ENCODE measurements around the gene SLC7A1.

SLC7A1 gene

DNA sequence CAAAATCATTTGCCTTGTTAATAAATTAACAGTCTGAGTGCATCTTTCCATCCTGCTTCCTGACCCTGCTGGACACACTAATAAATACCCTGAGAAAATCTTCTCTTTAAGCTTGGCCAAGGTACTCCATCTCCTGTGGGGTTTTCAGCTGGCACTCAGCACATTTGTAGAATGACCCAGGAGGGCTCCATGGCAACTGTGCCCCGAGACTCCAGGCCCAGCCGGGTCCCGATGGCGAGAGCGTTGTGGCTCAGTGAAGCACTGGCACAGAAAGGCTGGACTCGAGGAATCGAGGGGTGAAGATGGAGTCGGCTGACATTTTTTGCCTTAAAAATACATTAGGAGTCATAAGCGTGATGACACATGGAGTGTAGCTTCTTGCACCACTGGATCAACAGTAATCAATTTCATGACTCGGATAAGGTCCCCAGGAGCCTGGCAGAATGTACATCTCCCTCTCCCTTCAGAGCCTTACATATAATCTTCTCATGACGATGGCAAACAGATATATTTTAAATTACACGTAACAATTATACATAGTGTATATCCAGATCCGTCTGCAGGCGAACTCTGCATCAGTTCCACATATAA lies 85.4 kb downstream of the SLC7A1 start:
- no peak overlapping the region for H3K4me3 ChIP-seq (replicated peaks; ENCODE audit: low read depth, low read length)
- TF ChIP-seq, protein P1, sequence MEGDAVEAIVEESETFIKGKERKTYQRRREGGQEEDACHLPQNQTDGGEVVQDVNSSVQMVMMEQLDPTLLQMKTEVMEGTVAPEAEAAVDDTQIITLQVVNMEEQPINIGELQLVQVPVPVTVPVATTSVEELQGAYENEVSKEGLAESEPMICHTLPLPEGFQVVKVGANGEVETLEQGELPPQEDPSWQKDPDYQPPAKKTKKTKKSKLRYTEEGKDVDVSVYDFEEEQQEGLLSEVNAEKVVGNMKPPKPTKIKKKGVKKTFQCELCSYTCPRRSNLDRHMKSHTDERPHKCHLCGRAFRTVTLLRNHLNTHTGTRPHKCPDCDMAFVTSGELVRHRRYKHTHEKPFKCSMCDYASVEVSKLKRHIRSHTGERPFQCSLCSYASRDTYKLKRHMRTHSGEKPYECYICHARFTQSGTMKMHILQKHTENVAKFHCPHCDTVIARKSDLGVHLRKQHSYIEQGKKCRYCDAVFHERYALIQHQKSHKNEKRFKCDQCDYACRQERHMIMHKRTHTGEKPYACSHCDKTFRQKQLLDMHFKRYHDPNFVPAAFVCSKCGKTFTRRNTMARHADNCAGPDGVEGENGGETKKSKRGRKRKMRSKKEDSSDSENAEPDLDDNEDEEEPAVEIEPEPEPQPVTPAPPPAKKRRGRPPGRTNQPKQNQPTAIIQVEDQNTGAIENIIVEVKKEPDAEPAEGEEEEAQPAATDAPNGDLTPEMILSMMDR (IDR thresholded peaks at IDR 0.05; ENCODE audit: low read length, missing control alignments), result no peak
- DNase-seq (ENCODE audit: low read depth), result no peak

DNA sequence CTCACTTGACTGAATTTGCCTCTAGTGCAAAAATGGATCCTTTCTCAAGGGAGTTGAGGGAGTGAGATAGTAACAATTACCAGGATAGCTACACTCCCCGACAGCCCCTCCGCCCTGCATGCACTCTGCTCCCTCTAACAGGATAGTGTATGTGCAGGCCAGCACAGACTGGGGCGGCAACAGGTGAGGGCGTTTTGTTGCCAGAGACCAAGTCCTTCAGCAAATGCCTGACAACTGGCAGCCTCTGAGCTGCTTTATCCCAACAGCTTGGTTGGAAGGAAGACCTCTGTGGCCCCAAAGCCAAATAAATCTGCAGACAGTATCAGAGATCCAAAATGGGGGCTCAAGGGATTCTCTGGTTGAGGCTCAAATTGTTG lies 86.6 kb downstream of the SLC7A1 start:
- no peak overlapping the region for H3K4me3 ChIP-seq (replicated peaks; ENCODE audit: low read depth, low read length)
- TF ChIP-seq, protein P1 (IDR thresholded peaks at IDR 0.05; ENCODE audit: low read length, missing control alignments), result no peak
- no peak for DNase-seq (ENCODE audit: low read depth)

DNA sequence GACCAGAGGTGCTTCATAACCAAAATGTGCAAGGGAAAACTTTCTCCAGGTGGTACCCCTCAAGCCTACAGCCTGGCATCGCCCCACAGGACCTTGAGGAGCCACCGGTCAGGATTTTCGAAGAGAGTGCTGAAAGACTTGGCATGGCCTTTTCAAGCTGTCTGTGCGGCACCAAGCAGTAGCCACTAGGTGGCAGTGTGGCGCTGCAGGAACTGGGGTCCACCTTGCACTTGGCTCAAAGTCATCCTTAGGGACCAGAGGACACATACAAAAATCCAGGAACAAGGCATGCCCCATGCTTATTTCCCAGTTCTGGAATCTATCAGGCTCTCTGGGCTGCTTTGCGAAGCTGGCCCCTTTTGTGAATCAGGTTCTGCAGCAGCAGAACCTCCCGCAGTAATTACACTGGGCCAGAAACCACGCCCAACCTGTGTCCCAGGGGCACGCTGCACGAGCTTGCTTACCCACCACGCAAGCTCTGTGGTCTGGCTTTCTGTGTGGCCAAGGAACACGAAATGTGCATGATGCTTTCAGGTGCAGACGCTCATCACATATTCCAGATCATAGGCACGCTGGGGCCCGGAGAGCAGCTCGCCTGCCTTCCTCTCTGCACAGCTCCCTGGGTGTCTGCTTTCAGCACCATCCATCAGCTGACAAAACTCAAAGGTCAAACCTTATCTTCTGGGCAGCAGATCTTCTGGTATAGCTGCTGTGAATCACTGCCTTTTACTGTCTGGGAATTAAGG lies 87.2 kb downstream of the SLC7A1 start:
- TF ChIP-seq, protein P1 (IDR thresholded peaks at IDR 0.05; ENCODE audit: low read length, missing control alignments), result peak; percentile 99
- no peak overlapping the region for H3K4me3 ChIP-seq (replicated peaks; ENCODE audit: low read depth, low read length)
- peak; percentile 89 for DNase-seq (ENCODE audit: low read depth)

DNA sequence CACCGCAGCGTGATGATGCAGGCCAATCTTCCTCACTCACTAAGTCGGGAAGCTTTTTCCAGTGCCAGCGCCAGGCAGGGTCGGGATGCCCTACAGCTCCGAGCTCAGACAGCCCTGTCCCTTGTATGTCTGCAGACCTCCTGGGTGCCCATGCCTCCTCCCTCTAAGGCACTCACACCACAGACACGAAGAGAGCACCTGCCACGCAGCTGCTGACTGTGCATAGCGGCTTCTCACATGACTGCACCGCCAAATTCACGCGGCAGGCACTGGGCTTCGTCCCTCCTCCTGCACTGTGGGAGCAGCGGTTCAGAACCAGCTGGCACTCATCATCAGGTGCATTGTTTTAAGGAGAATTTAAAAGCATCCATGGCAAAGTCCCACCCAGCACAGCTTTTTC lies 88.1 kb downstream of the SLC7A1 start:
- TF ChIP-seq, protein P1 (IDR thresholded peaks at IDR 0.05; ENCODE audit: low read length, missing control alignments), result no peak
- no peak overlapping the region for H3K4me3 ChIP-seq (replicated peaks; ENCODE audit: low read depth, low read length)
- no peak for DNase-seq (ENCODE audit: low read depth)

- no peak for DNase-seq (ENCODE audit: low read depth)
- no peak overlapping the region for H3K4me3 ChIP-seq (replicated peaks; ENCODE audit: low read depth, low read length)
- TF ChIP-seq, protein P1 (IDR thresholded peaks at IDR 0.05; ENCODE audit: low read length, missing control alignments), result no peak
These were observed 89.5 kb downstream of the SLC7A1 start for GRCh38 chr13:29505950-29506349.

DNA sequence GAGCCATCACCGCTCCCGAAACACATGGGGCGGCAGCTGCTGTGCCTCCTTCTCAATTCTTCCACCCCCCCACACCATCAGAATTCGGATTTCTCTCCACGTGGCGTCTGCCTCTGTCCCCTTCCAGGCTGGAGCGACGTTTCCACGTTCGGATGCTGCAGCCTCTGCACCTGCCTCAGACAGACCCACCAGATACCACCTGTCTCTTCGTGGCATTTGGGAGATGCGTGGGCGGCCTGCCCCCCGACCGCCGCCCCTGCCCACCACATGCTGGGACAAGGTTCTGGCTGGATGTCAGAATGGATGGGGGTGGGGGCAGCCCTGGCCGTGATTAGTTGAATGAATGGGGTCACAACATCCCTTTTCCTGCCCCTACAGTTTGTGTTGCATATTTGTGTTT lies 90.0 kb downstream of the SLC7A1 start:
- no peak overlapping the region for H3K4me3 ChIP-seq (replicated peaks; ENCODE audit: low read depth, low read length)
- TF ChIP-seq, protein P1 (IDR thresholded peaks at IDR 0.05; ENCODE audit: low read length, missing control alignments), result no peak
- DNase-seq (ENCODE audit: low read depth), result no peak

DNA sequence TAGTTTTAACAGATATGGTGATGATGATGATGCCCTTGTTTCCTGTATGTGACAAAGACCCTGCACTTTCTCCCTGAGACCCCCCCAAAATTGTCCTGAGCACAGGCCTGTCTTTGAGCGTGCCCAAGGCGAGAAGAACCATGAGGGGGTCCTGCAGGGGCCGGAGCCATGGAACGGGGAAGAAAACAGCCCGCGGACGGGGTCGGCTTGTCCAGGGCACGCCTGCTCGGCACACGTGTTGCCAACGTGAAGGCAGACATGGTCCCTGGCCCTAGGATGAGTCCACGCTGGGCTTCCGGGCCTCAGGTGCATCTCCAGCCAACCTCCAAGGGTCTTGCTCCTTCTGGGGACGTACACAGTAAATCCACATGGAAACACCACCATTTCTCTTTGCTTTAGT lies 90.8 kb downstream of the SLC7A1 start:
- no peak for DNase-seq (ENCODE audit: low read depth)
- TF ChIP-seq, protein P1 (IDR thresholded peaks at IDR 0.05; ENCODE audit: low read length, missing control alignments), result no peak

More for the DNA sequence above, 90.8 kb downstream of the SLC7A1 start:
- no peak overlapping the region for H3K4me3 ChIP-seq (replicated peaks; ENCODE audit: low read depth, low read length)
